ENCODE data around the gene BCL7A.
"Not testable (repeated sequence)": the region's sequence is repeated elsewhere in the genome, so short reads cannot be mapped to it uniquely, and the experiment has no call there.

BCL7A gene

DNA sequence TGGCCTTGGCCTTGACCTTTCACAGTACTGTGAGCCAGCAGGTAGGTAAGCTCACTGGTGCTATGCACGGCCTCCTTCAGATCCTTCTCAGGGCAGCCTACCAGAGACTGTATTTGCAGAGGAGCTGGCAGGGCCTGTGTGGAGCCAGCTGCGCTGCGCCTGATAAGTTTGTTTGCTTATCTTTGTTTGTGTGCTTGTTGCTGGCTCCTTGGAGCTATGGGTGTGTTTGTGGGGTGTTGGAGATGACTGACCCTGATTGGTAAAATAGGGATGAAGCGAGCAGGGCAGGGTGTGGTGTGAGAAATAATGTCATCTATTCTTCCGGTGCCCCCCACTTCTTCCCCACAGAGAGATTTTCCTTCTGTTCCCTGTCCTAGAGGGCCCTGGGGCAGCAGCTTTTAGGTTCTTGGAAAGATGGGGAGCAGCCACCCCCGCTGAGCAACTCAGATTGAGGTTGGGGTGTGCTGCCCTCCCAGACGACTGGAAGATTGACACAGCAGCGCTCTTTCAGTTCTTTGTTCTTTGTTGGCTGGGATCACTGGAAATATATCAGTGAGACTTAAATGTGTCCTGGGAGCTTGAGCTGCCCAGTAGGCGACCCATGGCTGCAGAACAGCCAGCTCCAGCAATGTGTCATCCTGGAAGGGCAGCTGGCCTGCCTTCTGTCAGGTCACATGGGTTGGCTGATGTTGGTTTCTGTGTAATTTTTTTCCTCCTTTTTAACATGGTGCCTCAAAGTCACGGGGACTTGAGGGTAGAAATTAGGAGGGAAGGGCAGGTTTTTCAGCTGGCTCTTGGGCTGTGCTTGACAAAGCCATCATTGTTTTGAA is 76.5 kb downstream of the BCL7A start:
- H3K4me3 ChIP-seq (ENCODE audit: control insufficient read depth, low read depth, low read length) = no peak overlapping the region
- no peak for DNase-seq (ENCODE audit: low read depth)
- TF ChIP-seq, protein P1, sequence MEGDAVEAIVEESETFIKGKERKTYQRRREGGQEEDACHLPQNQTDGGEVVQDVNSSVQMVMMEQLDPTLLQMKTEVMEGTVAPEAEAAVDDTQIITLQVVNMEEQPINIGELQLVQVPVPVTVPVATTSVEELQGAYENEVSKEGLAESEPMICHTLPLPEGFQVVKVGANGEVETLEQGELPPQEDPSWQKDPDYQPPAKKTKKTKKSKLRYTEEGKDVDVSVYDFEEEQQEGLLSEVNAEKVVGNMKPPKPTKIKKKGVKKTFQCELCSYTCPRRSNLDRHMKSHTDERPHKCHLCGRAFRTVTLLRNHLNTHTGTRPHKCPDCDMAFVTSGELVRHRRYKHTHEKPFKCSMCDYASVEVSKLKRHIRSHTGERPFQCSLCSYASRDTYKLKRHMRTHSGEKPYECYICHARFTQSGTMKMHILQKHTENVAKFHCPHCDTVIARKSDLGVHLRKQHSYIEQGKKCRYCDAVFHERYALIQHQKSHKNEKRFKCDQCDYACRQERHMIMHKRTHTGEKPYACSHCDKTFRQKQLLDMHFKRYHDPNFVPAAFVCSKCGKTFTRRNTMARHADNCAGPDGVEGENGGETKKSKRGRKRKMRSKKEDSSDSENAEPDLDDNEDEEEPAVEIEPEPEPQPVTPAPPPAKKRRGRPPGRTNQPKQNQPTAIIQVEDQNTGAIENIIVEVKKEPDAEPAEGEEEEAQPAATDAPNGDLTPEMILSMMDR (IDR thresholded peaks at IDR 0.05; ENCODE audit: control insufficient read depth, insufficient read depth, low read depth, low read length, missing control alignments) = no peak

DNA sequence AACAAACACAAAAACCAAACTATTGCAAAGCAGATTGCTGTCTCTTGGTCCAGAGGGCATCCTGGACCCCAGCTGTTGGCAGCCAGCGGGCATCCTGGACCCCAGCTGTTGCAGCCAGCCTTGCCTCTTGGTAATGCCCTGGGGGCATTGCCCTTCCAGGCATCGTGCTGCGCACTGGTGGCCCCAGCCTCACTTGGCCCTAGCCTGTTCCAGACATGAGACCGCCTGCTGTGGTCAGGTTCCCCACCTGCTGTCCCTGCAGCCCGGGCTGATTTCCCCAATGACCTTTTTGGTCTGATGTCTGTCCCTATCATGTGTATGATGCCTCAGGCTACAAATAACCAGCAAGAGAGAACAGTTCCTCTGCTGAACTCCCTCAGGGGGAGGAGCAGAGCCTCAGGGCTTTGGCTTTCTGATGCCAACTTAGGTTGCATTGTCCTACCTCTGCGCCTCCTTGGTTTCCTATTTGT is 77.6 kb downstream of the BCL7A start:
- H3K4me3 ChIP-seq (ENCODE audit: control insufficient read depth, low read depth, low read length) = no peak overlapping the region
- TF ChIP-seq, protein P1 (IDR thresholded peaks at IDR 0.05; ENCODE audit: control insufficient read depth, insufficient read depth, low read depth, low read length, missing control alignments) = no peak
- no peak for DNase-seq (ENCODE audit: low read depth)

DNA sequence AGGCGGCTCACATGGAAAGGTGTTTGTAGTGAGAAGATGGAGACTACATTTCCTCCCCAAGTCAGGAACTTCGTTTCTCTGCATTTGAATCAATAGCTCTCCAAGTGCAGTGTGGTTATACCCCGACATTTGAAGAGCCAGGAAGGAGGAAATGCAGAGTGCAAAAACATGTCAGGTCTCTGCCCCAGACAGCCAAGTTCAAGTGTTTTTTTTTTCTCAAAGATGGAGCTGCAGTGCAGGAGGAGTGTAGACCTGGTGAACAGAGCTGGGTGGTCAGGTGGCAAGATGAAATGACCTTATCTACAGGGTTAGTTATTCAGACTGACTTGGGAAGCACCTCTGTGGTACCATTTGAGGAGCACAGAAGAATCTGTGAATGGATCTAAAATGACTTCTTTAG is 78.2 kb downstream of the BCL7A start:
- no peak for DNase-seq (ENCODE audit: low read depth)
- TF ChIP-seq, protein P1 (IDR thresholded peaks at IDR 0.05; ENCODE audit: control insufficient read depth, insufficient read depth, low read depth, low read length, missing control alignments) = no peak
- H3K4me3 ChIP-seq (ENCODE audit: control insufficient read depth, low read depth, low read length) = no peak overlapping the region

DNA sequence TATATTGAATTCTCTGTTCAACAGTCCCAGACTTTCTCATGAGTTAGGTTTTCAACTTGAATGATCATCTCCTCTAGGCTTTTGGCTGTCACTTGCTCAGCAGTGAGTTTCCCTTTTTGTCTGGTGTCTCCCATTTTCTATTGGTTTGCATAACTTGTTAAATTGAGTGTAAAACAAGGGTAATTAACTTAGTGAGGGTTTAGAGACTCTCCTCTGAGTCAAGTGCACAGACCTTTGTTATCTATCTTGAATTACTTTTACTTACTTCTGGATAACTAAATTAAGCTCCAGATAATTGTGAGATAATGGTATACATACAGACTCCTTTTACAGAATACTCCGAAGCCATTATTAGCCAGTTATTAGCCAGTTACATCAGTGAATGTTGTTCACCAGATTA is 78.9 kb downstream of the BCL7A start:
- TF ChIP-seq, protein P1 (IDR thresholded peaks at IDR 0.05; ENCODE audit: control insufficient read depth, insufficient read depth, low read depth, low read length, missing control alignments) = no peak
- no peak overlapping the region for H3K4me3 ChIP-seq (ENCODE audit: control insufficient read depth, low read depth, low read length)
- DNase-seq (ENCODE audit: low read depth) = no peak

DNA sequence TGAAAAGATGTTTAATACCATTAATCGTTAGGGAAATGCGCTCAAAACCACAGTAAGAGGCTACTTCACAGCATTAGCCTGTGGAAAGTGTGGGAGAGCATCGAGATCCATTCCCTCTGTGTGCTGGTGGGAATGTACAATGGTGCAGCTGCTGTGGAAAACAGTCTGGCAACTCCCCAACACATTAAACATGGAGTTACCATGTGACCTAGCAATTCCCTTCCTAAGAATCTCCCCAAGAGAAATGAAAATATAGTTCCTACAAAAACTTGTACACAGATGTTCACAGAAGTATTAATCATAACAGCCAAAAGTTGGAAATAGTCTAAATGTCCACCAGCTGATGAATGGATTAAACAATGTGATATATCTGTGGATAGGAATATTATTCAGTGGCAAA is 80.6 kb downstream of the BCL7A start:
- TF ChIP-seq, protein P1 (IDR thresholded peaks at IDR 0.05; ENCODE audit: control insufficient read depth, insufficient read depth, low read depth, low read length, missing control alignments) = no peak
- DNase-seq (ENCODE audit: low read depth) = no peak
- no peak overlapping the region for H3K4me3 ChIP-seq (ENCODE audit: control insufficient read depth, low read depth, low read length)

DNA sequence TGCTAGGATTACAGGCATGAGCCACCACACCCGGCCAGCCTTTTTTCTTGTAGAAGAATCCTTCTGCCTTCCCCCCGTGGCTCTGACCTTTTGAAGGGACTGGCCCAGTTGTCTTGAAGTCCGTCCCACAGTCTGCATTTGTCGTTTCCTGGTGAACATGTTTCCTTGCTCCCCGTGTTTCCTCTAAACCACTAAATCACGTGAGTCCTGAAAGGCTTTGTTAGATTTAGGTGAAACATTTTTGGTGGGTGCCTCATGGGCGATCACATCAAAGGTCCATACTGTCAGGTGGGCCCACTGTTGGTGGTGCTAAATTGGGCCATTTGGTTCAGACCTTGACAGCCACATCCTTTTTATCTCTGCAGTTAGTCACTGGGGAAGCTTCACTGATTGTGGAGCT is 83.2 kb downstream of the BCL7A start:
- TF ChIP-seq, protein P1 (IDR thresholded peaks at IDR 0.05; ENCODE audit: control insufficient read depth, insufficient read depth, low read depth, low read length, missing control alignments) = no peak
- H3K4me3 ChIP-seq (ENCODE audit: control insufficient read depth, low read depth, low read length) = no peak overlapping the region
- DNase-seq (ENCODE audit: low read depth) = no peak

DNA sequence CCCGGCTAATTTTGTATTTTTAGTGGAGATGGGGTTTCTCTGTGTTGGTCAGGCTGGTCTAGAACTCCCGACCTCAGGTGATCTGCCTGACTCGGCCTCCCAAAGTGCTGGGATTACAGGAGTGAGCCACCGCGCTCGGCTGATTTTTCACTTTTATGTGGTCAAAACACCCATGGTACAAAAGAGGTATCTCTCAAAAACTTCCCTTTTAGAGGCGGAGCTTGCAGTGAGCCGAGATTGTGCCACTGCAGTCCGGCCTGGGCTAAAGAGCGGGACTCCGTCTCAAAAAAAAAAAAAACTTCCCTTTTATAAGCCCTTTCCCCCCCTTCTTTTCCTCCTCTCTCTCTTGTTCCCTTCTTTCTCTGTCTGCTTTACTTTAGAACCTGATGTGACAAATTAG is 83.8 kb downstream of the BCL7A start:
- not testable (repeated sequence) for H3K4me3 ChIP-seq (ENCODE audit: control insufficient read depth, low read depth, low read length); DNase-seq (ENCODE audit: low read depth)

Measured in AG09309 (cell line).